IMR-90 (cell line): ENCODE measurements around the gene SLC23A2. TPM values are rescaled to one million over a fixed set of nuclear protein-coding genes. Genes with fewer than 3 reads are reported as not detected.

Experiments used
- ATAC-seq: fragments of 200-7000 bp; cut with Tn5 transposase; 2 replicates; pipeline ENCODE4 v1.9.1; 2020; ENCODE audit warnings: low read depth, mild to moderate bottlenecking, moderate library complexity
- BruUV-seq: library from RNA; stranded (reverse); fragments of 400-500 nt; replicated peaks from 2 replicates; lab custom pipeline; 2021; lab: Mats Ljungman, UMichigan
- CTCF ChIA-PET: fragments of 300-600 bp; formaldehyde crosslinking; extraction: SDS; loops from one replicate; lab custom pipeline; 2021; ENCODE audit warnings: antibody characterized with exemption; lab: Yijun Ruan, JAX
- POLR2A ChIA-PET: fragments of 300-600 bp; sonication (Branson Sonifier 250); formaldehyde crosslinking; loops from one replicate; lab custom pipeline; 2022; ENCODE audit warnings: antibody characterized with exemption; ENCODE audit not compliant: unreplicated experiment; lab: Charles Lee
- DNase-seq: peaks from one replicate; pipeline ENCODE4 v3.0.0; 2013
- H2AFZ ChIP-seq: replicated peaks from 2 replicates; pipeline ENCODE3; 2013; ENCODE audit warnings: low read length, mild to moderate bottlenecking; ENCODE audit not compliant: poor library complexity
- H2AK5ac ChIP-seq: 2 replicates; pipeline ENCODE4 v1.6.1; 2013; ENCODE audit warnings: low read depth, low read length, inconsistent platforms
- H2AK9ac ChIP-seq: replicated peaks from 2 replicates; pipeline ENCODE3; 2013; ENCODE audit warnings: mild to moderate bottlenecking, low read depth, low read length, moderate library complexity; ENCODE audit not compliant: poor library complexity
- H2BK120ac ChIP-seq: 2 replicates; pipeline ENCODE4 v1.6.1; 2013; ENCODE audit warnings: low read depth, low read length, inconsistent platforms
- H2BK15ac ChIP-seq: 3 replicates; pipeline ENCODE4 v1.6.1; 2013; ENCODE audit warnings: low read depth, low read length, inconsistent platforms
- H2BK20ac ChIP-seq: 2 replicates; pipeline ENCODE4 v1.6.1; 2013; ENCODE audit warnings: low read depth, mild to moderate bottlenecking, inconsistent platforms, low read length, moderate library complexity
- H2BK5ac ChIP-seq: 2 replicates; pipeline ENCODE4 v1.6.1; 2013; ENCODE audit warnings: mild to moderate bottlenecking, low read depth, low read length, inconsistent platforms; ENCODE audit not compliant: poor library complexity, severe bottlenecking
- H3K14ac ChIP-seq: replicated peaks from 2 replicates; pipeline ENCODE4 v1.6.1; 2013; ENCODE audit warnings: low read depth, low read length, inconsistent platforms
- H3K18ac ChIP-seq: 2 replicates; pipeline ENCODE4 v1.6.1; 2013; ENCODE audit warnings: low read depth, low read length, control low read depth
- H3K23ac ChIP-seq: 2 replicates; pipeline ENCODE4 v1.6.1; 2013; ENCODE audit warnings: low read depth, low read length, inconsistent platforms
- H3K27ac ChIP-seq: 2 replicates; pipeline ENCODE4 v1.5.1; 2013; ENCODE audit warnings: mild to moderate bottlenecking, control low read depth, low read length; ENCODE audit not compliant: insufficient read depth
- H3K27me3 ChIP-seq: 2 replicates; pipeline ENCODE4 v1.6.1; 2013; ENCODE audit warnings: low read length; ENCODE audit not compliant: control insufficient read depth, insufficient read depth
- H3K36me3 ChIP-seq: 2 replicates; pipeline ENCODE4 v1.6.1; 2013; ENCODE audit warnings: low read length, mixed read lengths; ENCODE audit not compliant: control insufficient read depth, insufficient read depth
- H3K4ac ChIP-seq: 2 replicates; pipeline ENCODE4 v1.6.1; 2013; ENCODE audit warnings: low read depth, low read length, inconsistent platforms
- H3K4me1 ChIP-seq: 2 replicates; pipeline ENCODE4 v1.6.1; 2013; ENCODE audit warnings: low read length, mixed read lengths; ENCODE audit not compliant: control insufficient read depth, insufficient read depth
- H3K4me2 ChIP-seq: 2 replicates; pipeline ENCODE4 v1.6.1; 2013; ENCODE audit warnings: low read depth, mild to moderate bottlenecking, control low read depth, low read length, moderate library complexity
- H3K4me3 ChIP-seq: 2 replicates; pipeline ENCODE4 v1.5.1; 2013; ENCODE audit warnings: low read depth, mild to moderate bottlenecking, control low read depth, low read length, moderate library complexity; ENCODE audit not compliant: insufficient read depth
- H3K56ac ChIP-seq: 2 replicates; pipeline ENCODE4 v1.6.1; 2013; ENCODE audit warnings: low read length, inconsistent platforms; ENCODE audit not compliant: insufficient read depth; ENCODE audit errors: extremely low read depth
- H3K79me1 ChIP-seq, 2 experiments: 2 replicates each; pipeline ENCODE4 v1.6.1; 2013; ENCODE audit warnings: low read length in 2 of 2, inconsistent platforms in 1 of 2, low read depth in 1 of 2
- H3K9ac ChIP-seq: 2 replicates; pipeline ENCODE4 v1.6.1; 2013; ENCODE audit warnings: low read depth, low read length, control low read depth
- H3K9me1 ChIP-seq: 2 replicates; pipeline ENCODE4 v1.6.1; 2013; ENCODE audit warnings: low read length, inconsistent platforms; ENCODE audit not compliant: insufficient read depth
- H3K9me3 ChIP-seq: 2 replicates; pipeline ENCODE4 v1.6.1; 2013; ENCODE audit warnings: low read length; ENCODE audit not compliant: control insufficient read depth, insufficient read depth
- H4K20me1 ChIP-seq: 2 replicates; pipeline ENCODE4 v1.6.1; 2013; ENCODE audit warnings: low read length, inconsistent platforms; ENCODE audit not compliant: insufficient read depth
- H4K5ac ChIP-seq: 2 replicates; pipeline ENCODE4 v1.6.1; 2013; ENCODE audit warnings: mild to moderate bottlenecking, low read depth, low read length, control low read depth
- H4K8ac ChIP-seq, 2 experiments: 2 replicates each; pipeline ENCODE4 v1.6.1; 2013; ENCODE audit warnings: low read depth in 2 of 2, low read length in 2 of 2, control low read depth in 1 of 2, inconsistent platforms in 1 of 2
- H4K91ac ChIP-seq: 2 replicates; pipeline ENCODE4 v1.6.1; 2013; ENCODE audit warnings: low read depth, low read length, inconsistent platforms; ENCODE audit not compliant: insufficient read depth
- ELK1 ChIP-seq: fragments of 150-350 bp; IDR thresholded peaks from 2 replicates; pipeline ENCODE4 v1.6.1; 2016; ENCODE audit warnings: low read depth, mild to moderate bottlenecking, low read length, moderate library complexity, borderline replicate concordance
- MAZ ChIP-seq: IDR thresholded peaks from 2 replicates; pipeline ENCODE4 v1.6.1; 2012; ENCODE audit warnings: low read depth, mild to moderate bottlenecking, low read length, improper control_type of control experiment, moderate library complexity, borderline replicate concordance
- MXI1 ChIP-seq: IDR thresholded peaks from 2 replicates; pipeline ENCODE4 v1.6.1; 2012; ENCODE audit warnings: low read depth, mild to moderate bottlenecking, low read length, moderate library complexity, borderline replicate concordance
- NFE2L2 ChIP-seq: fragments of 150-350 bp; IDR thresholded peaks from 2 replicates; pipeline ENCODE4 v1.6.1; 2016; ENCODE audit warnings: low read depth, mild to moderate bottlenecking, low read length
- RAD21 ChIP-seq: IDR thresholded peaks from 2 replicates; pipeline ENCODE4 v1.6.1; 2012; ENCODE audit warnings: low read length, improper control_type of control experiment
- RCOR1 ChIP-seq: IDR thresholded peaks from 2 replicates; pipeline ENCODE4 v1.6.1; 2012; ENCODE audit warnings: mild to moderate bottlenecking, low read length, improper control_type of control experiment; ENCODE audit not compliant: insufficient replicate concordance
- SMC3 ChIP-seq: fragments of 150-350 bp; IDR thresholded peaks from 2 replicates; pipeline ENCODE4 v1.6.1; 2016; ENCODE audit warnings: low read depth, mild to moderate bottlenecking, antibody characterized with exemption, low read length, moderate library complexity
- WGBS, 2 experiments: methylation state at CpG; one replicate each; pipeline versions ENCODE4 v1.1.5 to v1.1.7; 2013; ENCODE audit warnings: missing lambda C conversion rate in 2 of 2; ENCODE audit not compliant: insufficient read length in 1 of 2; ENCODE audit errors: extremely low coverage in 2 of 2; 5-methylcytosine and 5-hydroxymethylcytosine counted together
- dilution Hi-C: fragments of 300-500 bp; cut with HindIII; formaldehyde crosslinking; loops from one replicate; pipeline ENCODE4 v1.14.3; 2018; ENCODE audit warnings: low sequenced_read_pairs; ENCODE audit not compliant: unreplicated experiment
- in situ Hi-C: fragments of 300-500 bp; cut with MboI; formaldehyde crosslinking; loops from 3 replicates; pipeline ENCODE4 v1.14.3; 2019; ENCODE audit warnings: low sequenced_read_pairs, inconsistent platforms, mixed read lengths
- intact Hi-C: fragments of 100-400 bp; cut with micrococcal nuclease; formaldehyde crosslinking; loops from 2 replicates; pipeline ENCODE4 v1.10.0; 2022
- polyA plus RNA-seq, 3 experiments: library from polyadenylated mRNA; depleted of rRNA; stranded (reverse); fragments of >200 nt; gene quantifications; 2 replicates each; pipeline ENCODE4 v1.2.3, GENCODE V29; 2012; ENCODE audit warnings: low replicate concordance in 1 of 3
- total RNA-seq: library from RNA; depleted of rRNA; stranded (reverse); fragments of >200 nt; gene quantifications from 2 replicates; pipeline ENCODE4 v1.2.3, GENCODE V29; 2012

Gene SLC23A2
- total and polyA plus RNA-seq, 2 of the 4 experiments (the other 2 are of a cell fraction) = 10.2 to 14.4 TPM

- ChIA-PET CTCF (no interaction called here), POLR2A (no interaction called here)
- ATAC-seq (no peak), DNase-seq (no peak)
- intact Hi-C loops = no loop called here
- no peak overlapping the region for H2BK20ac ChIP-seq
- H3K79me1 ChIP-seq = peaks cover 5 to 33% of the 10 kb centered on the region in 2 experiments; a peak in 3 of 4 replicates
- no CpG with 5 or more reads among the region's 1 CpG for WGBS, 2 experiments
- no peak overlapping the region for H2AK9ac ChIP-seq
- no peak overlapping the region for H2AK5ac ChIP-seq
- TF ChIP-seq MAZ = no peak
- no peak for TF ChIP-seq ELK1
- no peak for TF ChIP-seq RCOR1
- no peak for TF ChIP-seq SMC3
- TF ChIP-seq RAD21 = no peak
- TF ChIP-seq MXI1 = no peak
- TF ChIP-seq NFE2L2 = no peak
- no TSS peak for BruUV-seq
- no peak overlapping the region for H3K9ac ChIP-seq
- no peak overlapping the region for H3K4me3 ChIP-seq
- H2BK5ac ChIP-seq = no peak overlapping the region
- H4K5ac ChIP-seq = no peak overlapping the region
- H3K4me1 ChIP-seq = peaks cover 2% of the 10 kb centered on the region; the same call in 1 of the 2 replicates
- H3K36me3 ChIP-seq = no peaks in the 10 kb centered on the region
- H2AFZ ChIP-seq = no peak overlapping the region
- no peak overlapping the region for H3K18ac ChIP-seq
- peaks cover 10% of the 10 kb centered on the region for H4K20me1 ChIP-seq
- no peak overlapping the region for H3K4ac ChIP-seq
- no peaks in the 10 kb centered on the region for H3K9me3 ChIP-seq
- no peak overlapping the region for H2BK120ac ChIP-seq
- H3K4me2 ChIP-seq = no peak overlapping the region
- in situ Hi-C loops = no loop called here
- dilution Hi-C loops = no loop called here
- H3K9me1 ChIP-seq = no peaks in the 10 kb centered on the region
- no peak overlapping the region for H4K8ac ChIP-seq
- no peak overlapping the region for H3K56ac ChIP-seq
- no peaks in the 10 kb centered on the region for H3K27me3 ChIP-seq
- no peak overlapping the region for H4K91ac ChIP-seq
- H3K23ac ChIP-seq = no peak overlapping the region
- no peak overlapping the region for H3K27ac ChIP-seq
- H2BK15ac ChIP-seq = no peak overlapping the region
- no peak overlapping the region for H3K14ac ChIP-seq
Measured at GRCh38 chr20:4979841-4980410, 21.4 kb downstream of the SLC23A2 start.
